Stimulated activated CD4-positive, alpha-beta T cell treated with anti-CD3 and anti-CD28 coated beads, Interleukin-15, amount 100 ng/mL, for 1 hour (primary cell): ENCODE measurements around the gene LMTK2.
A peak's percentile ranks its signal among the peaks of the same experiment; 100 is the strongest.

Source experiments
- DNase-seq, 2 donors: peaks; one replicate each; pipeline ENCODE4 v3.0.0-alpha.2; 2020; ENCODE audit warnings: low read depth in 1 of 2, low spot score in 1 of 2

The LMTK2 gene

DNA sequence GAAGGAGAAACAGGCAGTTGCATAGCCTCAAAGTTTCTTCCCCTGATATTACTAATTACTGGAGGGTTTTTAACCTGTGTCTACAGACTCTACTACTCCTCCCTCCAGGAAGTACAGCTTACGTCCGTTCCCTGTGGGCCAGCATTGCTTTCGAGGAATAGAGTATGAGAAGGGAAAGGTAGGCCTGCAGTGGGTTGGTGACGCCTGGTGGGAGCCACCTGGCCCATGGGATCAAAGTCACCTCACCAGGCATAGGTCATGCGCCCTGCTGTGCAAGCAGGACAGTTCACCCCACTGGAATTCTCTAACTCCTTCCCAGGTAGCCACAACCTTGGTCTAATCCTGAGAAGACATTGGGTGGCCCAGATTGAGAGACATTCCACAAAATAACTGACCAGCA is 29.8 kb downstream of the LMTK2 start:
- DNase-seq = no peak

DNA sequence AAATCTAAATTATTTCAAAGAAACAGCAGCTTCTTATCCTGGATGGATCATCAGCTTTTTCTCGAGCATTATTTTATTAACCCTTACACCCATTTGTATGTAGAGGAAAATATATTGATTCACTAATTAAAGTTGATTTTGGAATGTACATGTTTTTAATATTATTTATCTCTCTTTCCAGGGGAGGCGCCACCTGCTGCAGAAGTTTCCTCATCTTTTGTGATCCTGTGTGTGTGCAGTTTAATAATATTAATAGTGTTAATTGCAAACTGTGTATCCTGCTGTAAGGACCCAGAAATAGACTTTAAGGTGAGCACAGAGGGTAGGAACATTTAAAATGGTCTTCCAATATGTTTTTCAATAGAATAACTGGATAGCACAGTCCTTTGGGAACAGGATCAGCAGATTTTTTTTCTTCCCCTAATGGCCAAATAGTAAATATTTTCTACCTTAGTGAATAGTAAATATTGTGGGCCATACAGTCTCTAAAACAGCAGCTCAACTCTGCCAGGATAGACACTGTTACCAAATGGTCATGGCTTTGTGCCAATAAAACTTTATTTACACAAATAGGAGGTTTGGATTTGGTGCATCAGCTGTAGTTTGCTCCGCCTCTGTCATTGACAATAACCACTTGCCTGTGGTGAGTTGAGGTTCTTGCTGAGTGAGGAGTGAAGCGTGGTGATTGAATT is 30.6 kb downstream of the LMTK2 start:
- DNase-seq = no peak

- no peak for DNase-seq
Measured at GRCh38 chr7:98137826-98138151, 31.1 kb downstream of the LMTK2 start.

GRCh38 chr7:98138672-98139071 is 32.0 kb downstream of the LMTK2 start:
- no peak for DNase-seq

DNA sequence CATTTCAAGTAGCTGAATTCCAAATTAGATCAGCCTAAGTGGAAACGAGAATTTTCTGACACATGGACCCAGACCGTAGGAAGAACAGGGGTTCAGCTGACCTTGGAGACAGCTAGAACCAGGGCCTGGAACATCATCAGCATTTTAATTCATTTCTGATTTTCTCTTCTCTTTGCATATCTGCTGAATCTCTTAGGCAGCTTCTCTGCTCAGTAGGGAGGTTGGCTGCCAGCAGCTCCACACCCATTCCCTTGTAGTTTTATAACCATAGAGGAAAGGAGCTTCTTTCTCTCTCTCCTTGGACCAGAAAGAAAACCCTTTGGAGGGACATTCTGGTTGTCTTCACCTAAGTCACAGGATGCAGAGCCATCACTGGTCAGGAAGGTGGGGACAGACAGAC is 36.0 kb downstream of the LMTK2 start:
- DNase-seq = no peak

GRCh38 chr7:98148607-98149006 is 41.9 kb downstream of the LMTK2 start:
- DNase-seq = no peak

DNA sequence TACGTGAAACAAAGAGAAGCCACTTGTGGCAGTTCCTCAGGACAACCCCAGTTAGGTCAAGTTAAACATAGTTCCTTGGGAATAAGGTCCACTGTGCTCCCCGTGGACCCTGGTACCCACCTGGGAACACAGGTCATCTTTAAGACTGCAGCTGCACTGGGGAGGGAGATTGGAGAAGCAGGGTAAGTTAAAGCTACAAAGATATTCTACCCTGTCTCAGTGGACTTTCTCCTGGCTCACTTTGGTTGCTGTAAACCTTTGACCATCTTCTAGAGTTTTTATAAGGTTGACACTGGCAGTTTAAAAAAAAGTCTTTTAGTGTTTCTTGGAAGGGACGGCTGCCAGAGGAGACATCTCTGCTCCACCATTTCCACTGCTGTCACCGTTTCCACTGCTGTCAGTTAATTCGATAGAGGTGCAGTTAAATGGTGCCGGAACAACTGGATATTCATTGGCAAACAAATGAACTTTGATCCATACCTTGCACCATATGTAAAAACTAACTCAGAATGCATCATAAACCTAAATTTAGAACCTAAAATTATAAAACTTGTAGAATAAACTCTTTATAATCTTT is 42.5 kb downstream of the LMTK2 start:
- no peak for DNase-seq

DNA sequence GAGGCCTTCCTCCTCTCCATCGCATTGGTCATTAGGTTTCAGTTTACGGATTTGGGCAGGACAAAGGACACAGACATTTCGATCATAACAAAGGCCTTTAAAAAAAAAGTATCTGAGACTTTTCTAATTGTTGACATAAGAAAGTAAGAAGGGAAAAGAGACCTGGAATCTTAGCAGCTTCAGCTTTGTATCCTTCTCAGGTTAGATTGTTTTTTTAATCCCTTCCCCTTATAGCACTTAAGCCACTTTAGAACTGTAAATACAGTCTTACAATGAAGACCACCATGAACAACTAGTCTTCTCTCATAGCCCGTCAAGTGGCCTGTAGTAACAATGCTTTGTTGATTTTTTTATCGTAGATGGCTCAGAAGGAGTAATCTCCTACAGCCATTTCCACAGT is 45.2 kb downstream of the LMTK2 start:
- no peak for DNase-seq

GRCh38 chr7:98156700-98157099 is 50.0 kb downstream of the LMTK2 start:
- no peak for DNase-seq

GRCh38 chr7:98157761-98158160 is 51.1 kb downstream of the LMTK2 start:
- no peak for DNase-seq

GRCh38 chr7:98162758-98163157 is 56.1 kb downstream of the LMTK2 start:
- no peak for DNase-seq

GRCh38 chr7:98163269-98163668 is 56.6 kb downstream of the LMTK2 start:
- DNase-seq = no peak

DNA sequence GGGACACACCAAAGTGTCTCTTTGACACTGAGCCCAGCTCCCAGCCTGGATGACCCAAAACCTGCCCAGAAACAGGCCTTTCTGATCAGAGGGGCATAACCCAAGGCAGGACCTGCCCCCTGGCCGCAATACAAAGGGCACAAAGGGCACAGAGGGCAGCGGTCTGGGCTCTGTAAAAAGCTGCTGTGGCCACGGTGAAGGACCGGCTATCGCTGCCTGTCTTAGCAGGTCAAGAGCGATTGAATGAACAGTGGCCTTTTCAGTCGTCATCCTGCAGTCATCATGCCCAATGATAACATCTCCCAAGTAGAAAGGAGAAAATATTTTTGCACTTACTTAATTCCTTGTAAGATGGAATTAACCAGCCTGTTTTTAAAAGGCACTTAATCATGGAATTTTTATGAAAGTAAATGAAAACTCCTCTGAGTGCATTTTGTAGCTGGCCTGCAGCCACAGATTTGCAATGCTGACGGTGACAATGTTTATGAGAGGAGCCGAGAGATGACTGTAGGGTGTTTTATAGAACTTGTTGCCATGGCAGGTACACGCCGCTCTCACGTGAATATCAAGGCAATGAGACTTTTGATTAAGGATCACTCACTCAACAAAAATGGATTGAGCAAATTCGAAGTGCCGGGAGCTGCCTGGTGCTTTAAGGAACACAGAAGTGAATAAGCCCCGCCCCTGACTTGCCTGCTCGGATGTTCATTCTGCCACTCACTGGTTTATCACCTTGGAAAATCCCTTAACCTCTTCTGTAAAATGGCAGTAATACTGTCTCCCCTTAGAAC is 57.2 kb downstream of the LMTK2 start:
- no peak for DNase-seq

DNA sequence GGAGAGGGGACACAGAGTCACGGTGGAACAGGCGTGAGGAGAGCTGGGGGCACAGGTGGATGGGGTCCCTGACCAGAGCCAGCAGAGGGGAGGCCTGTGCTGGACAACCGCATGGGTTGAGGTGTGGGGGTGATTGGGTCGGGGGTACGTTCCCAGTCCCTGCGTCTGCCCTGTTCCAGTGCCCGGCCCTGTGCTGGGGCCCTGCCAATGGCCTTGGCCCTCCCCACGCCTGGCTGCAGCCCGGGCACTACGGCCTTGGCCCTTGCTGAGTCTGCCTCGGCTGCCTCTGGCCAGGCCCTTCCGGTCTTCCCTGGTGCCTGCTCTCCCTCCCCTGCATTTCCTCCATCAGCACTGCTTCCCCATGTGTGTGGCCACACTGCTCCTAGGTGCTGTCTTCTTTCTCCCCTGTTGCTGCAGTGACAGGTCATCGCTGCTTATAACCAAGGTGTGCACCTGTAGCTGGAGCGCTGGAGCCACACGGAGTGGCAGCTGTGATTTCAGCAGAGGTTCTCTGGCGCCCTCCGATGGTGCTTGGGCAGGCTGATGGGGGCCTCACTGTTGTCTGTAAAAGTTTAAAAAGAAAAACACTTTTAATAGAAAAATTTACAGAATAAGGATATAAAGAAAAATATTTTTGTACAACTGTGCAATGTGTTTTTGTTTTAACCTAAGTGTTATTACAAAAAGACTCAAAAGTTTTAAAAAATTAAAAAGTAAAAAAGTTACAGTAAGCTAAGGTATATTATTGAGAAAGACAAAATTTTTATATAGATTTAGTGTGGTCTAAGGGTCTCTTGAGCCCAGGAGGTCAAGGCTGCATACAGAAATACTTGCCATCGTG is 59.4 kb downstream of the LMTK2 start:
- peak in 1 of 2 donors; percentile 36 for DNase-seq

DNA sequence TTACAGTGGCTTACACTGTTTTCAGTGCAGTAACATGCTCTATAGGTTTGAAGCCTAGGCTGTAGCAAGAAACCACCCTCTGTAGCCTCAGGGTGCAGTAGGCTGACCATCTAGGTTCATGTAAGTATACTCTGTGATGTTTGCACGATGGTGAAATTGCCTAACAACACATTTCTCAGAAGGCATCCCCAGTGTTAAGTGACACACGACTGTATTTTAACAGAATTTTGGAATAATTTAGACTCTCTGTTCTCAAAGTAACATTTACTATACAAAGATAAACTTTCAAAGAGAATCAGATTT is 60.0 kb downstream of the LMTK2 start:
- DNase-seq = no peak

GRCh38 chr7:98167653-98168052 is 61.0 kb downstream of the LMTK2 start:
- DNase-seq = no peak

GRCh38 chr7:98168181-98168903 is 61.7 kb downstream of the LMTK2 start:
- DNase-seq = peak; percentile 29 to 33

GRCh38 chr7:98168904-98169621 is 62.4 kb downstream of the LMTK2 start:
- no peak for DNase-seq

- no peak for DNase-seq
Measured at GRCh38 chr7:98170966-98171365, 64.3 kb downstream of the LMTK2 start.

DNA sequence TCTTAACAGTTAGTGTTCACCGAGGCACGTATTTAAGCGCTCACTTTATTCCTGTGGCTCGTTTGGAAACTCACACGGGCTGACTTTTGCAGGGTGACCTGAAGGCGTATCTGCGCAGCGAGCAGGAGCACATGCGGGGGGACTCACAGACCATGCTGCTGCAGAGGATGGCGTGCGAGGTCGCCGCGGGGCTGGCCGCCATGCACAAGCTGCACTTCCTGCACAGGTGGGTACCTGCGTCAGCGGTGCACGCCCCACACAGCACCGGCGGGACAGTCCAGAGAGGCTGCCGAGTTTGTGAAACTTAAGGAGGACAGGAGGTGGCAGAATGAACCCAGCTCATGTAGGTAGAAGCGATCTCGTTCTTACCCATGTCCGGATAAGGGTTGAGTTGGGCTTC is 64.8 kb downstream of the LMTK2 start:
- DNase-seq = no peak
